SH-SY5Y (cell line): Measurements from ENCODE around the gene CFAP99.

Experiments used
- GATA2 ChIP-seq: IDR thresholded peaks from 2 replicates; pipeline ENCODE4 v1.6.1; 2011; ENCODE audit warnings: mild to moderate bottlenecking, low read depth, low read length
- GATA3 ChIP-seq: IDR thresholded peaks from 2 replicates; pipeline ENCODE4 v1.6.1; 2011; ENCODE audit warnings: low read depth, mild to moderate bottlenecking, low read length, moderate library complexity

Gene CFAP99

GRCh38 chr4:2400841-2401609, 17.7 kb upstream of the CFAP99 start:
- TF ChIP-seq GATA3 (no peak), GATA2 (no peak)

- TF ChIP-seq GATA2 (no peak), GATA3 (no peak)
Observed at GRCh38 chr4:2401610-2401983, 17.2 kb upstream of the CFAP99 start.

GRCh38 chr4:2402048-2402842, 16.5 kb upstream of the CFAP99 start:
- TF ChIP-seq GATA3 (no peak), GATA2 (no peak)

- TF ChIP-seq GATA3 (no peak), GATA2 (no peak)
Observed at GRCh38 chr4:2402941-2403340, 15.8 kb upstream of the CFAP99 start.

- no peak for TF ChIP-seq GATA2
- no peak for TF ChIP-seq GATA3
Observed at GRCh38 chr4:2406406-2406805, 12.3 kb upstream of the CFAP99 start.

- TF ChIP-seq GATA3 (no peak), GATA2 (no peak)
Observed at GRCh38 chr4:2406920-2407319, 11.8 kb upstream of the CFAP99 start.

GRCh38 chr4:2407991-2408342, 10.8 kb upstream of the CFAP99 start:
- TF ChIP-seq GATA2 (no peak), GATA3 (no peak)

GRCh38 chr4:2408401-2408958, 10.3 kb upstream of the CFAP99 start:
- no peak for TF ChIP-seq GATA3
- no peak for TF ChIP-seq GATA2

- no peak for TF ChIP-seq GATA2
- no peak for TF ChIP-seq GATA3
Observed at GRCh38 chr4:2408976-2409375, 9.8 kb upstream of the CFAP99 start.

- TF ChIP-seq GATA3: no peak
- no peak for TF ChIP-seq GATA2
Observed at GRCh38 chr4:2409381-2409783, 9.4 kb upstream of the CFAP99 start.

- no peak for TF ChIP-seq GATA3
Observed at GRCh38 chr4:2411786-2412510, 6.8 kb upstream of the CFAP99 start.

GRCh38 chr4:2412534-2412884, 6.2 kb upstream of the CFAP99 start:
- TF ChIP-seq GATA3 (no peak), GATA2 (no peak)

GRCh38 chr4:2412885-2413716, 5.7 kb upstream of the CFAP99 start:
- no peak for TF ChIP-seq GATA3
- no peak for TF ChIP-seq GATA2
